Body of pancreas (tissue), 4 donors: ENCODE results near the gene KIAA1191.

Experiments used
- POLR2A ChIP-seq, 3 donors: fragments of 450-650 bp; IDR thresholded peaks; one replicate each; pipeline ENCODE4 v1.6.1; 2016; ENCODE audit warnings: antibody characterized with exemption in 3 of 3, mild to moderate bottlenecking in 2 of 3
- TF ChIP-seq, protein P1 (sequence below), 7 experiments: fragments of 450-650 bp in 4 of 7; fragments of 200-600 bp in 3 of 7; sonication (generic) in 3 of 7; IDR thresholded peaks; one replicate each; pipeline ENCODE4 v1.5.1; 2016 to 2019; ENCODE audit warnings: antibody characterized with exemption in 7 of 7

DNA sequence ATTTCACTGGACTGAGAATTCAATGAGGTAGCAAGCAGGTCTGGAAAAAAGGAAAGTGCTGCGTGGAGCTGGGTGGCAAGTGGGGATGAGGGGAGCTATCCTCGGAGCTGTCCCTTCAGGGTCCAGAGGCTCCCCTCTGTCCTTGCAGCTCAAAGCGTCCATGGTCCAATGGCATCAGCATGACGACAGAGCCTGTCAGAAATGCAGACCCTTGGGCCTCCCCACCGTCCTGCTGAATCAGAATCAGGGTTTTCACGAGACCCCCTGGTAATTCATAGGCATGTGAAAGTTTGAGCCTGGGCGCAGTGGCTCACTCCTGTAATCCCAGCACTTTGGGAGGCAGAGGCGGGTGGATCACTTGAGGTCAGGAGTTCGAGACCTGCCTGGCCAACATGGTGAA, 32.5 kb upstream of the KIAA1191 start:
- TF ChIP-seq, protein P1, sequence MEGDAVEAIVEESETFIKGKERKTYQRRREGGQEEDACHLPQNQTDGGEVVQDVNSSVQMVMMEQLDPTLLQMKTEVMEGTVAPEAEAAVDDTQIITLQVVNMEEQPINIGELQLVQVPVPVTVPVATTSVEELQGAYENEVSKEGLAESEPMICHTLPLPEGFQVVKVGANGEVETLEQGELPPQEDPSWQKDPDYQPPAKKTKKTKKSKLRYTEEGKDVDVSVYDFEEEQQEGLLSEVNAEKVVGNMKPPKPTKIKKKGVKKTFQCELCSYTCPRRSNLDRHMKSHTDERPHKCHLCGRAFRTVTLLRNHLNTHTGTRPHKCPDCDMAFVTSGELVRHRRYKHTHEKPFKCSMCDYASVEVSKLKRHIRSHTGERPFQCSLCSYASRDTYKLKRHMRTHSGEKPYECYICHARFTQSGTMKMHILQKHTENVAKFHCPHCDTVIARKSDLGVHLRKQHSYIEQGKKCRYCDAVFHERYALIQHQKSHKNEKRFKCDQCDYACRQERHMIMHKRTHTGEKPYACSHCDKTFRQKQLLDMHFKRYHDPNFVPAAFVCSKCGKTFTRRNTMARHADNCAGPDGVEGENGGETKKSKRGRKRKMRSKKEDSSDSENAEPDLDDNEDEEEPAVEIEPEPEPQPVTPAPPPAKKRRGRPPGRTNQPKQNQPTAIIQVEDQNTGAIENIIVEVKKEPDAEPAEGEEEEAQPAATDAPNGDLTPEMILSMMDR (IDR thresholded peaks at IDR 0.05) = no peak
- TF ChIP-seq POLR2A (IDR thresholded peaks at IDR 0.05) = no peak
